Stimulated activated CD8-positive, alpha-beta memory T cell treated with anti-CD3 and anti-CD28 coated beads, Interleukin-2, amount 100 ng/mL, for 1 hour (primary cell): Measurements from ENCODE around the gene SMYD1.

ENCODE experiments used
- DNase-seq, 2 donors: peaks; one replicate each; pipeline ENCODE4 v3.0.0-alpha.2; 2020; ENCODE audit warnings: low read depth in 2 of 2

Gene SMYD1

DNA sequence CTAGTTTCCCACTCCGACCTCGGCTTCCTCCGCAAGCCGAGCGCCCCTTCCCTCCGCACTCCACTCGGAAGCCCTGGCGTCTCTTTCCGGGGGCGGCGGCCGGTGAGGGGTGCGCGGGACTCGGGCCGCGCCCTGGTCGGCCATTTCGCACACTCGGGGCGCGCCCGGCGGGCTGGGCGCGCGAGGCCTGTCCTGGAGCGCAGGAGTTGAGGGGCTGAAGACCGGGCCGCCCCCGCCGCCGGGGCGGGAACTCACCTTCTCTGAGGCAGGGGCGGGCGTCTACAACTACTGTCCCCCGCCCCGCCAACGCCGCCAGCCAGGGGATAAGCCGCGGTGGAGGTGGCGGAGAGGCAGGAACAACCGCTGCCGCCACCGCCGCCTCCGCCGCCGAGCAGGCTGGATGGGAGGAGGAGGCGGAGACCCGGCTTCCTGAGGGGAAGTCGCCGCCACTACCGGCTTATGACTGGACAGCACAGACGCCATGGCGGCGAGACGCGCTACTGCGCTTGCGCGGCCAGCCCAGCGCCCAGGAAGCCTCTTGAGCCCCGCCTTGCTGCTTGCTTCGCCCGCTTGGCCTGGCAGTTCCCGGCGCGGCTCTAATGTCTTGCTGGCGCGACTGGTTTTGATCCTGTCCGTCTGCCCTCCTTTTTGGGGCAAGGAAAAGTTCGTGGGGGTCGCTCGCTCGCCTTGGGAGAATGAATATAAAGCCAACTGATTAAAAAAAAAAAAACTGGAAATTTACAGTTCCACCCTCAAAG is 12.1 kb upstream of the SMYD1 start, which contains the start of gene KRCC1:
KRCC1 (minus strand) TSS at position 413 of the 758 bp plus-strand sequence. CDS start 27,220 bp downstream, outside the sequence.
- DNase-seq, result peak; percentile 87 to 88

GRCh38 chr2:88057437-88057844 is 10.2 kb upstream of the SMYD1 start:
- no peak for DNase-seq

DNA sequence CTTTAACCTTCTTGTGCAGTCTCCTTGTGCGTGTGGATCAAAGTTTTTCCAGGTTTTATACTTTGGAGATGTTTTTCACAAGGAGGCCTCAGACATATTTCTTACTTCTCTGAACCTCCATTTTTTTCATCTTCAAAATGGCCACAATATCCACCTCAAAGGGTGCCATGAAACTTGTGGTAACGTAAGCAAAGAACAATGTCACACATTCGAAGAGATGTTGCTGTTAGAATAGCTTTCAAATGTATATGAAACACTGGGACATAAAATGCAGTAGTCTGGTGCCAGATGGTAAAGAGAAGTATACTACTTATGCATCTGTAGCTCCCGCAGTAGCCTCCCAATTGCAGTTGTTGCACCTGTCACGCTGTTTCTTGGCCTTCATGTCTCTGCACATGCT is 9.4 kb upstream of the SMYD1 start:
- DNase-seq, result no peak

DNA sequence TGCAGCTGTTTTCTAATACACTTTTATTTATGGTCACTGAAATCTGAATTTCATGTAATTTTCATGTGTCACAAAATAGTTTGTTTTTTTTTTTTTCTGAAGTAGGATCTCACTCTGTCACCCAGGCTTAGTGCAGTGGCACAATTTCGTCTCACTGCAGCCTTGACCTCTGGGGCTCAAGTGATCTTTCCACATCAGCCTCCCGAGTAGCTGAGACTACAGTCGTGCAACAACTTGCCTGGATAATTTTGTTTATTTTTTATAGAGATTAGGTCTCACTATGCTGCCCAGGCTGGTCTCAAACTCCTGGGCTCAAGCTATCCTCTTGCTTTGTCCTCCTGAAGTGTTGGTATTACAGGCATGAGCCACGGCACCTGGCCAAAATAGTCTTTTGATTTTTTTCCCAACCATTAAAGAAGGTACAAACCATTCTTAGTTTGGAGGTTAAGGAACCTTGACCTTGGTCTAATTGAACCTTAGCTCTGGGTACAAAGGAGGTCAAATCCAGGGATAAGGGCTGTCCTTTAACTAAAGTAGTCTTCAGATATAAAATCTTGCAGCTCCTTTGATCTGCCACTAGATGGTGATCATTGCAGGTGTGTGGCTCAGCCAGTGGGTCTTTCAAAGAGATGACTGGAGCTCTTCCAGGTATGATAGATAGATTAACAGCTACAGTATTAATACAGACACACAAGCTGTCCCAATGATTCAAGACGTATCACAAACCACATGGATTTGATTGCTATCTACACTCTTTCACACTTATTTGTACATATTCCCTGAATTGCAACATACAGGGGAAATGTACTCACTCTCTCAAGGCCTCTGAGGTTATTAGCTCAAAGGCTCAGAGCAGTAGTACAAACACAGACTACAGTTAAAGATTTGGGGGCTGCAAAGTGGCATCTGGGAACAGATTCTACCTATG is 7.4 kb upstream of the SMYD1 start:
- DNase-seq, result no peak

DNA sequence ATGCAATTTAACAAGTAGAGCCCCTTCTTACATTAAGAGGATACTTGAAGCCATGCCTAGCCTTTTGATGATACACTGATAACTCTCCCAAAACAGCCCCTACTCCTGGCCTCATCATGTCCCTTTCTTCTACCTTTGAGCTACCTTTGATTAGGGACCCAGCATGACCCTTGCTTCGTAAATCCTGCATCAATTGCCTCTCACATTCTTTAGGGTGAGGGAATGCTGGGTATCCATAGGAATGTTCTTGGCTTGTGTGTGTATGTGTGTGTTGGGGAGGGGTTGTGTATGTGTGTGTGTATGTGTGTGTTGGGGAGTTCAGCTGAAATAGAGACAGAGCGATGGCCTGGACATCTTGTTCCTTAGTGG is 6.7 kb upstream of the SMYD1 start:
- DNase-seq, result no peak

GRCh38 chr2:88061295-88061694 is 6.3 kb upstream of the SMYD1 start:
- no peak for DNase-seq

GRCh38 chr2:88066543-88066942 is 1.1 kb upstream of the SMYD1 start:
- no peak for DNase-seq

- DNase-seq, result no peak
Observed at GRCh38 chr2:88067189-88067588, 436 bp upstream of the SMYD1 start.

DNA sequence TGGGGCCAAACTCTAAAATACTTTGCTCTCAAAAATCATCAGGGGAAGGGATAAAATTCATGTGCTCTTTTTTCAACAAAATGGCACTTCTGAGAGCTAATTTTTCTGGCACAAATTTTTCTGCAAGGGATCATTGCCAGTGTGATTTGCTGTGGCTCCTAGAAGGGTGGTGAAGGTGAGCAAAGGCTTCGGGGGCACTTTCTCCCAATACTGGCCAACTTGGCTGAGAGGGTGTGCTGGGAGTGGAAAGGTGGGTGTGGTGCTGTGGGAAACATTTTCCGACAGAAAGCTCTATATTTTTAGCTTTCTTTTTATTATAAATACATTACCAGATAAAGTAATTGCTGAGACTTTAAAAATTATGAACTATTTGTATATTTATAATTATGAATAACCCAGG is 419 bp downstream of the SMYD1 start:
- no peak for DNase-seq

- no peak for DNase-seq
Observed at GRCh38 chr2:88069117-88069516, 1.5 kb downstream of the SMYD1 start.

GRCh38 chr2:88070055-88070454 is 2.4 kb downstream of the SMYD1 start:
- DNase-seq, result no peak

DNA sequence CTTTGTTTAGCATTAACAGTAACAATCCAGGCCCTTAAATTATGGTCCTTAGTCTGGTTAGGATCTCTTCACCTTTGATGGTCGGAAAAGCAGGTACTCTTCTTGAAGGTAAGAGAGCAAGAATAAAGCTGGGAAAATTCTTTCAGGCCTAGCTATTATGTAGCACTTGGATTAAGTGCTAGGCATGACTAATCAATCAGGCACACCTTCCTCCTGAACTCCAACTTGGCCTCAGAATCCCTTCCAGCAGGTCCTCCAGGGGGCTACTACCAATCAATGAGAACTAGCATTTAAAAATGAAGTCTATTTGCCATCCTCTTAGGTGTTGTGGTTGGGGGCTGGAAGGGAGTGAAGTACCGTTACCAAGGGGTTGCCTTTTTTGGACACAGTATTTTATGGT is 3.7 kb downstream of the SMYD1 start:
- no peak for DNase-seq

DNA sequence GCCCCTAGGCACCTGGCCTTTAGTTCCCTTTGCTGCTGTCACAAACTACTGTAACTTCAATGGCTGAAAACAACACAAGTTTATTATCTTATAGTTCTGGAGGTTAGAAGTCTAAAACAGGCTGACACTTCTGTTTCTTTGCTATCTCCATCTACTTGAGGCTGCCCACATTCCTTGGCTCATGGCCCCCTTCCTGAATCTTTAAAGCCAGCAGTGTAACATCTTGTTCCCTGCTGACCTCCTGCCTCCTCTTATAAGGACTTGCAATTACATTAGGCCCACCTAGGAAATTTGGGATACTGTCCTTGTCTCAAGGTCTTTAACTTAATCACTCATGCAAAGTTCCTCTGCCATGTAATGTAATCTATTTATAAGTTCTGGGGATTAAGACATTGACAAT is 6.5 kb downstream of the SMYD1 start:
- no peak for DNase-seq

- no peak for DNase-seq
Observed at GRCh38 chr2:88074854-88075292, 7.2 kb downstream of the SMYD1 start.

DNA sequence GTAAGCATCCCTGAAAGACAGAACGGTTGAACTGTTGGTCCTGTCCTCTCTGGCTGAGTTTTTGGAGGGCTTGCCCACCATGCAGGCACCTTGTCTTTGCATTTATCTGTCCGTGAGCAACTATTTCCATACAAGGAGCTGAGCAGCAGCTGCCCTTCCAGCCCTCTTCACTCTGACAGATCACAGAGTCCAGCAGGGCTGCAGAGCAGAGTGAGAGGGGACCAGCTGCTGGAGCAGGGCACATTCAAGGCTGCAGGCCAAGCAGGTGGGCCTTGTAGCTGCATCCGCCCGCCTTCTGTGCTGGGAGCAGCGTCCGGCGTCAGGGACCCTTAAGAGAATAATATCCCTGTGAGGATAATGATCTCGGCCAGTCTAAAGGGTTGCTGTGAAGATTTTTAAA is 9.5 kb downstream of the SMYD1 start:
- DNase-seq, result no peak

- DNase-seq, result no peak
Observed at GRCh38 chr2:88078643-88079172, 11.1 kb downstream of the SMYD1 start.

GRCh38 chr2:88080545-88080944 is 12.9 kb downstream of the SMYD1 start:
- DNase-seq, result no peak

DNA sequence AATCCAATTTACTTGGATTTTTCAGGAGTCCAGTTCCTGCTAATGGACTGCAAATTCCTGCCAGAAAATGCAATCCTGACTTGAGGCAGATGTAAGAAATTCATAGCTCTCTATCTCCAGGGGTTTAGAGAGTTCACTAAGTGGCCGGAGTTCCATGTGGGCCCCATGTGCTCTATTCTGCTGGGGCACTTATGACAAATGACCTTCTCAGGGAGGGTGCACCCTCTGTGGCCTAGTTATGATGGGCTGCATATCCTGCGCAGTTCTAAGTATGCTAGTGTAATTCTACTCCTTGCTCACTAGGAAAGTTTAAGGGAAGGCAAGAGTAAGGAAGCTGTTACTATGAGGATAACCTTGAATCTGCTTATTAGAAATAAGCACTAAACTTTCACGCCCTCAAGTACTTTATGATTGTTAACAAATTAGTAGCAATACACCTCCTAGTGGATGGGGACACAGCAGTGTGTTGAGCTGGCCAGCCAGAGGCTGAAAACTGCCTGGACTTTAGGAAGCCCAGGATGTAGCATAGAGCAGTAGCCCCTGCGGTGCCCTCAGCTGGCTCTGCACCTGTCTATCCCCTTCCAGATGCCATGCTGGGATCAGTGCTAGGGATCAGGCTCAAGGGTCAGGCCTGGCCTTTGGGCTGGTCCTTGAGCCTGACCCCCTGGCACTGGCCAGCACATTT is 14.4 kb downstream of the SMYD1 start:
- no peak for DNase-seq

DNA sequence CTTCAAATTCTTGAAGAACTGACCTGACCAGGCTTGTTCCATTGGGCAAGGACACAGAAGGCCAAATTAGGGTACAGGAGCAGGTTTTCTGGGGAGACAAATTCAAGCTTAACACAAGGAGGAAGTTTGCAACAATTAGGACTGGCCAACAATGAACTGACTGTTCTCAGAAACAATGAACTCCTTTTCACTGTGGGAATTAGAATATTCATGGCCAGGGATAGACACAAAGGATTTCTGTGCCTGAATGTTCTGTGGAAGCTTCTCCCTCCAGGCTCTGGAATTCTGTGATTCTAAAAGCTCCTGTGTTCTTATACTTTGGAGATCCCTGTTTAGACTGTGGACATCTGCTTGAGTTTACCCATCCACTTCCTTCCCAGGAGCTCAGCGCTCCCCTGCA is 15.2 kb downstream of the SMYD1 start:
- DNase-seq, result no peak

GRCh38 chr2:88085099-88085498 is 17.5 kb downstream of the SMYD1 start:
- no peak for DNase-seq

- no peak for DNase-seq
Observed at GRCh38 chr2:88085602-88086001, 18.0 kb downstream of the SMYD1 start.

GRCh38 chr2:88086401-88086800 is 18.8 kb downstream of the SMYD1 start:
- DNase-seq, result no peak
